GM18867 (cell line): ENCODE measurements around the gene TIMP4.
A peak's percentile ranks its signal among the peaks of the same experiment; 100 is the strongest.

ENCODE experiments used
- ATAC-seq: cut with Tn5 transposase; IDR thresholded peaks from one replicate; pipeline ENCODE4 v1.9.1; 2021; ENCODE audit warnings: mild to moderate bottlenecking, moderate library complexity; ENCODE audit not compliant: unreplicated experiment

Gene TIMP4

DNA sequence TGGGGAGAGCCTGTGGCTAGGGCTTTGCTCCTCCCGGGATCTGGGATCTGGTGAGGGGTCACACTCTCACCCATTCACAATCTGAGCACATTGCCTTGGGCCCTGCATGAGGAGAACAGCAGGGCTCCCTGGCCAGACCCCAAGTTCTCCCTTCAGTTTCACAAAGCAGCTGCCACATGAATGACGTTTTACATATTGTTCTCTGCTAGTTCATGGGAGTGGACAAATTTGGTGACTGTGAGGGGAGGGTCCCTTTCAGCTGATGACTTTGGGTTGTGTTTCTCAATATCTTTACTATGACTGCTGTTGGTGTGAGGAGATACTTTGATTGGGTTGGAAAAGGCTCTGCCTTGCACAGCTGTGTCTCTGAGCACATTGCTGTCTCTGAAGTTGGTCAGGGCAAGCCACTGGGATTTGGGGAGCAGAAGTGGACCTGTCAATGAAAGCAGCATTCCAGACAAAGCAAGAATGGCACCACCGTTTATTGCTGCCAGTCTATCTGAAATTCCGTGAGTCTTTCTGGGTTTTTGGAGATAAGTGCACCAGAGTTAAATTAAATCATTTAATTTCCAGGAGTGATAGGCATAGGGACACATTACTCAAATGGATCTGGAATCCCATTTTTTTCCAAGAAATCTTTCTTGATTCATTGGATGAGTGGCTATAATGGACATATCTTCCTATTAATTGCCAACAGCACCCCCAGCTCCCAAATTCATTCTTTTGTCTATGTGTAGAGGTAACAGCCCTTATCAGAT lies 10.3 kb downstream of the TIMP4 start:
- ATAC-seq = no peak

DNA sequence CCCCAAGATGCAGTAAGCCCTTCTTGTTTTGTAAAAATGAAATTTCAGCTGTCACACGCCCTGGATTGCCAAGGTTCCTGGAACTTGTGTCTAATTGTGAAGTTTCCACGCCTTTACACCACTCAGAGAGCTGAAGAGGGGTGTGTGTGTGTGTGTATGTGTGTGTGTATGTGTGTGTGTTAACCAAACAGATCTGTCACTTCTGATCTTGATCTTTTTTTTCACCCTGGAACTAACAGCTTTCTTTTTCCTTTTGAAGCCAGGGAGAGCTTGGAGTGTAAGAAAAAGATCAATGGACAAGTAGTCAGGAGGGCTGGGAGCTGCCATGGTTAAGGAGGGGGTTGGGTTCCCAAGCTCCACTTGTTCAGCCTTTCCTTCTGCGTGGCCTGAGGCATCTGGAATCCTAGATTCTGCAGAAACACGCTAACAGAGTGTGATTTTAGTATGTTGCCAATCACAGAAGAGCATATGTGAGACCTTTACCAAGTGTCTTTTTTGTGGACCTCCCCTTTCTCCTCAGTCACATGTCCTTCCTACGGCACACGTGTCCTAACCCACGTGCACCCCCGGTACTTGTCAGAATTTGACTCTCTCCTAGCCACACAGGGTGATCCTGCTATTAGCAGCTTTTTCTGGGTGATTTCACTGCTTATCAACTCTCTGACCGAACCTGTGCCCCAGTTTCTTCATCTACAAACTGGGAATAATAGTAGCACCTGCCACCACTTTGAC lies 11.5 kb downstream of the TIMP4 start:
- no peak for ATAC-seq

DNA sequence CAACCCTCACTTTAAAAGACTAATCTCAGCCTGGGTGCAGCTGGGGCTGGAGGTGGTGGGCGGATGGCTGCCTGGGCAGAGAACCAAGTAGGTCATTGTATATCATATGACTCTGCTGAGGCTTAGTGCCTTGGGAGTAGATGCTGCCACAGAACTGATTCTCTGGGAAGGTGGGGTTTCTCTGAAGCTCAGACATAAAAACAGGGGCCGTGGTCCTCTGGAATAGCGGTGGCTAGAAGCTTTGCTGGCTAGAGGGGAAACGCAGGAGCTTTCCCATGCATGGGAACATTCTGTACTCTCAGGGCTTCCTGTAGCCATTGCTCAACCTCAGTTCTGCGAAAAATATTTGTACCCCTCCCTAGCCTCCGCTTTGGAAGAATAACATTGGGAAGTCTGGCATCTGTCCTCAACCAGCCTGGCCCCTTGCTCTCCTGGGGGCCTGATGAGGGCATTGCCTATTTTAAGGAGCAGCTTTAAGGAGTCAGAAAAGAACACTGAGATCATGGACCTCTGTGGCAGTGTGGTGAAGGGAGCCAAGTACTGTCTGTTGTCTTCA lies 14.7 kb downstream of the TIMP4 start:
- ATAC-seq = no peak

DNA sequence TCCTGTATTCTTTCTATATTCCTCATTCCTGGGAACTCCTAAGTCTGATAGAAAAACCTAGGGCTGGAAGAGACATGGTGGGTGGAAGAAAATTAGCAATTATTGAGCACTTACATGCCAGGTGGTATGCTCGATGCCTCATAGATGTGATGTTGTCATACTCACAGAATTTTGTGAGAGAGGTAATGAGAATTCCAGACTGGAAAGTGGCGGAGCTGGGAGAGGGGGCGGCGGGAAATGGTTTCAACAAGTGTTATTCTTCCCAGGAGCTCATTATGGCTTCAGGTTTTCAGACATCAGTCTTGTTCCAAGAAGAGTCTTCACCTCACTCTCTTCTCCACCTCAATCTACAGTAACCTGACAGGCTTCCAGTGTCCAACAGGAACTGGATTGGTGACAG lies 16.2 kb downstream of the TIMP4 start:
- no peak for ATAC-seq

DNA sequence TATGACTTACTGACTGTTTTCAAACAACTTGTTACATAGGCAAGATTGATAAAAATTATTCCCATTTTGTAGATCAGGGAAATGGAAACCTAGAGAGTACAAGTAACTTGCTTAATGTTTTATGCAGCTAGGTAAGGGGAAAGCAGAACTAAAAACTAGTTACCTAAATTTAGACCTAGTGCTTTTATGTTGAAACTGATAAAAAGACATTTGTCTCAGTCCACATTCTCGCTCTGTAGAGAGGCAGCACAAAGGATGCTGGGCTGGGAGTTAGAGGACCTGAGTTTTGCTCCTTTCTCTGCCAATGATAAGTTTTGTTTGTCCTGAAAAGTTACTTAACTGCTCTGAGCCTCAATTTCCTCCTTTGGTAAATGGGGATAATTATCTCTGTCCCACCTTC lies 17.4 kb downstream of the TIMP4 start:
- ATAC-seq = peak; percentile 60

DNA sequence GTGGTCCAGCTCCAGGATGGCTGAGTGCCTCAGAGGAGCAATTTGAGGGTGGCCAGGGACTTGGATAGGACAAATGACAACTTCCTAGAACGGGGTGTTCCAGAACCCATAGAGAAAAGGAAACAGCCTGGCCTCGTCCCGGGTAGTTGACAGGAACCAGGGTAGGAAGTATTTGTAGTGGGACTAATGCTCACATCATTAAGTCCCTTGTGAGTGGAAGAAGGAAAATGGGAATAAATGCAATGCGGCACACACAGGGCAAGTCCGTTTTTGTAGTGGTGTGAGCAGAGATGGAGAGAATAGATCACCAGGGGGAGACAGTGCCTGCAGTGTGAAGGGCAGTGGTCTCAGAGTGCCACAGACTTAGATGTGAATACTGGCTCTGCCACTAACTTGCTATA lies 19.6 kb downstream of the TIMP4 start:
- ATAC-seq = no peak

DNA sequence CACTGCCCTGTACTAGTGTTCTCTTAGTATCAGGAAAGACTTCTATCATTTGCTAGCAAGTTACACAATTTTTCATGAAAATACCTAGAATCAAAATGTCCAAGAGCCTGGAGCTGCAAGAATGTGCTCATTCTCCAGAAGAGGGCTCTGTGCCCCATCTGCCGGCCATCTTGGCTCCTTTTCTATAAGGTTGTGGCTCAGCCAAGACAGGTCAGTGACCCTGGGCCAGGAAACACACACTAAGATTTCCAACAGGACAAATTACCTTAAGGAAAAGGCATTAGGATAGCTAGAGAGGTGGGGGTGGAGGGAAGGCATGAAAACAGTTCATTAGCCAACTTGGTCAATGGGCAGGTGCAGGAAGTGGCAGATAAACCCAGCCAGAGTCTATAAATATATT lies 20.7 kb downstream of the TIMP4 start:
- ATAC-seq = peak; percentile 50

DNA sequence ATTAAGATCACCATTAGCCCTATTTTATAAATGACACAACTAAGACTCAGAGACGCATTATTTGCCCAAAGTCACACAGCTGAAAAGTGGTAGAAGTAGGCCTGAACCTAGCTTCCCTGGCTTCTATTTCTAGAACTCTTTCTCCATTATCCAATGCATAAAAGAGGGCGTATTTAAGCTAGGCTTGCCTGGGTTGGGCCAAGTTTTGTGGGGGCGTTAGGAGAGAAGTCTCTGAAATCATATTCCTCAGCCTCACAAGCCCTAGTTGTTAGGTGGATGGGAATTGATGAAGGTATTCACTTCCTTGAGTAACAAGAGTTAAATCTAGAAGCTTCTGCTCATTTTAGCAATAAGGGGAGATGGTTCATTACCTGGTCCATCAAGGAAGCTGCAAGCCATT lies 22.3 kb downstream of the TIMP4 start:
- ATAC-seq = no peak

DNA sequence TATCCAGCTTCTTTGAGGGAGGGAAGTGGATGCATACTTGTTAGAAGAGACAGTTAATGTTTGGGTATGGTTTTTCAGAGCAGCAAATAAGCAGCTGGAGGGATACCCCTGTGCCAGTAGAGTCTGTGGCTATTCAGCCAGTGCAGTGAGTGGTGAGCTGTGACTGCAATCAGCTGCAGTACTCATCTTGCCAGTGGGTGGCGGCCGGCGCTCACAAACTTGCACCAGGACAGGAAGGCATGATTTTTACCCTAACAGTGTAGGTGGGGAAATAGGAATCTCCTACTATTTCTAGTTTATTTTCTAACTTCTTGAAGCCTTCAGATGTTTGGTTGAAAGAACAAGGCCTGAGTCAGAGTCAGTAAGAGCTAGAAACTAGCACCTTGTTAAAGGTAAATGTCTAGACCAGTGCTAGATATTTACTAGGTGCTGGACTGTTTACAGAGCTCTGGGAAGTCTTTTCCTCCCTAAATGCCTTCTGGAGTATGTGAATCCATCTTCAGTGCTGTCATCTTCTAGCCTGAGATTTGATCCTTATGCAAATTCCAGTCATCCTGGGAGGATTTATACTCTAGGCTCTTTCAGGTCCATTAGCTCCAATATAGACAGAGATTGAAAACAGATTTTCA lies 23.6 kb downstream of the TIMP4 start:
- peak; percentile 89 for ATAC-seq

DNA sequence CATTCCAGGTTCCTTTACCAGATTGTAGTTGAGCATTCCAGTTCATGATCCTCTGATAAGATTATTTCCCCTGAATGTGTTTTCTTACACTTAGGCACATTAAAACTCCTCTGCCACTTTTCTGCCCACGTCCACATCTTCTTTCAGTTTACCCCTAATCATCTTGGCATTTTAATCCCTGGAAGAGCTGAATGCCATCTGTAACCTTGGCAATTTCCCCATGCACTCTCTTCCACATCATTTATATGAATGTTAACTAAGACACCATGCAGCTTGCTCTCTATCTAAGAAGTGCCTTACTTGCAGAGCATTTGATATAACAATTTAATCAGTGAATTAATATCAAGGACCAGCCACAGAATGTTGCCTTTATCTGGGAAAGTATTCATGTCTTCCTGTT lies 25.8 kb downstream of the TIMP4 start:
- no peak for ATAC-seq

DNA sequence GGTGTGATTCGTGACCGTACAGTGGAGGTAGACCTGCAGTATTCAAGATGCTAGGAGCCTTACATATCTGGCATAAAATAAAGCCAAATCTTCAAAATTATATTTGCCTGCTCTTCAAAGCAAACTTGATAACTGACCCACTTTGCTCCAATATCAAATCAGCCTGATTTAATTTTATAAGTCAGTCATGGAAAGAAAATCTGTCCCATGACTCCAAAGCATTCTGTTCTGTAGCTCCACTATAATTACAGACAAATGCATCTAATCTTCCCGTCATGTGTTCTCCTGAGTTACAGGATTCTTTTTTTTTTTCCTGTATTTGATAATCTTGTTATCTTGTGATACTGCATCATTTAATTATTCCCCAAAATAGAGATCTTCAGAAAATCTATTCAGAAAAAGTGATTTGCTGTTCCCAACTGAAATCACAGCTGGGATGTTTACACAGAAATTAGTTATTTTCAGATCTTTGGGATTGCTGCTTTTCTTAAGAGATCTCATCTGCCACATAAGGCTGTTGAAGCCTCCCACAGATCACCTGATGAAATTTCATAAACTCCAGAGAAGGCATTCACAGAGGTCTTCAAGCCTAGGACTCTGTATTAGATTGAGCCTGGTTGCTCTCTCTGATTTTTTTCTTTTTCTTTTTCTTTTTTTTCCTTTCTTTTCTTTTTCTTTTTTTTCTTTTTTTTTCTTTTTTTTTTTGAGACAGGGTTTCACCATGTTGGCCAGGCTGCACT lies 27.2 kb downstream of the TIMP4 start:
- no peak for ATAC-seq

DNA sequence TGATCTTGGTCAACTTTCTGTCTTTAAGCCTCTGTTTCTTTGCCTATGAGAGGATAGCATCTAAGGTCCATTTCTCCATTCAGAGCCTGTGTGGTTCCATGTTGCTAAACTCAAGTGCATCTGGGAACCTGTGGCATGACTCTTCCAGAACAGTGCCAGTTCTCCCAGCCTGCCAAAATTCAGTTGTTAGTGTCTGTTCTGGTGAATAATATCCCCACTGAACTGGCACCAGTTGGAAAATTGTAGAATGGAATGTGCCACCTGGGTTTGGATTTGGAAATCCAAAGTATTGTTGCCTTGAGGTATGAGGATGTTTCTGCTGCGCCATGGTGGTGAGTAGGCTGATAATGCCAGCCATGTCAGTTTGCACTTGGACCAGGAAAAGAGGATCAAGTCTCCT lies 31.3 kb downstream of the TIMP4 start:
- no peak for ATAC-seq

DNA sequence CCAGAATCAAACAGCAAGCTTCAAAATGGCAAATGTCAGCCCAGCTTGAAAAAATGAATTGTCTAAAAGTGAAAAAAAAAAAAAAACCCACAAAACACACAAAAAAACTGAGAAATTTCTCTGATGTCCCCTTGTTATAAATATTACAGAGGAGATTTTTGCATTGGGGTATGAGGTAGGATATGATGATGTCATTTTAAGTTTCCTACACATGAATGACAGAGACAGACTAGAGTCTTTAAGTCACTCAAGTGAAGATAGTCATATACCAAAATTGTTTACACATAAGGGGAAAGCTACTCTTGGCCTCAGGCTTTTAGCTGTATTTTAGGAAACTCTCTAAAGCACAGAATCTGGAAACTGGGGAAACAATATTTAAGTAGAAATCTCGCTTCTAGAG lies 32.9 kb downstream of the TIMP4 start:
- ATAC-seq = no peak

DNA sequence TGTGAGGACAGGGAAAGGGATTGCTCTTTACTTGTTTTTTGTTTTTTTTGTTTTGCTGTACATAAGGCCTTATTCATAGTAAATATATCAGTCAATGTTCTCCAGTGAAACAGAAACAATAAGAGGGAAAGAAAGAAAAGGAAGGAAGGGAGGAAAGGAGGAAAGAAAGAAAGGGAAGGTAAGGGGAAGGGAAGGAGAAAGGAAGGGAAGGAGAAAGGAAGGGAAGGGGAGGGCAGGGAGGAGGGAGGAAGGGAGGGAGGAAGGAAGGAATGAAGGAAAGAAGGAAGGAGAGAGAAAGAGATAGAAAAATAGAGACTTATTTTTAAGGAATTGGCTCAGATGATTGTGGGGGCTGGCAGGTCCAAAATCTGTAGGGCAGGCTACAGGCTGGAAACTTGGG lies 37.2 kb downstream of the TIMP4 start:
- ATAC-seq = no peak

DNA sequence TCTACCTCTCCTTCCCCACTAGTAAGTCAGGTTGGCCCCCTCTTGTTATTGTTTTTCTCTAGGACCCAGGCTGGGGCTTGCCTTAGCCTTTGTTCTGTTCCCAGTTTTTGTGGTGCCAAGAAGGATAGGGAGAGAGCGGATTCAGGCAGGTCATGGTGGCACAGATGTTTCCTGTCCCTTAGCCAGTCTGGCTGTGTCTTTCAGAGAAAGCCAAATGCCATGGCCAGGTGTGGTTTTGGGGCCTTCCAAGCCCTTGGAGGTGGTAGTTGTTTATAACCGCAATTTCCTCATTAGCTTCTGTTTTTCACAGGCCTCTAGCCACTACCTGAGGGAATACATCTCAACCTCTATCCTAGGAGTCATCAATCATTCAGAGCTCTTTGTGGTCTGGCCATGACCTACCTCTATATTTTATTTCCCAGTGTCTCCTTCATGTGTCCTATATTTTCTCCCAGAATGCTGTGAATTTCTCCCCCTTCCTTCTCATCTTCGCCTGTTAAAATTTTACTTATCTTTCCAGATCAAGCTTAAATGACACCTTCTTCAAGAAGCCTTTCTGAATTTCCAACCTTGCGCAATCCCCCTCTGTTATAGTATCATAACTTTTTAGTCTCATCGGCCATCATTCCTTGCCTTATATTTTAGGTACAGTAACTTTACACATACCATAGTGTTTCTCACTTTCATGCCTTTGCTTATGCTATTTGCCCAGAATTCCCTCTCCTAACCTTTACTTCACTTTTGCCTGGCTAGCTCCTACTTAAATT lies 38.2 kb downstream of the TIMP4 start:
- no peak for ATAC-seq

DNA sequence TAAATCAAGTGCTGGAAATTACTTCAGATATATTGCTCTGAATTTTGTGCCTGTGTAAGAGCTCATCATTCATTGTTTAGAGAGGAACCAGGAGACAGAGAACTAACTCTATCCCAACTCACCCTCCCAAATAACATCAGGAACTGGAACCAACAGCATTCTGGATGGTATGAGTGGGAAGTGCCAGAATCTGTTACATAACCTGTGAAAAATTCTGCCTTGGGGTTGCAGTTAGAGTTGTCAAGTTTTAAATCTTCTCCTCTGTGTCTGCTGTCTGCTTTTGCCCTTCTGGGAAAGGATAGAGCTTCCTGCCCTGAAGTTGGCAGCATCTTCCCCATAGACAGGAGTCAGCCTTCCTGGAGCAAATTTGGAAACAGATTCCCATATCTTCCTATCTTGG lies 41.2 kb downstream of the TIMP4 start:
- no peak for ATAC-seq

DNA sequence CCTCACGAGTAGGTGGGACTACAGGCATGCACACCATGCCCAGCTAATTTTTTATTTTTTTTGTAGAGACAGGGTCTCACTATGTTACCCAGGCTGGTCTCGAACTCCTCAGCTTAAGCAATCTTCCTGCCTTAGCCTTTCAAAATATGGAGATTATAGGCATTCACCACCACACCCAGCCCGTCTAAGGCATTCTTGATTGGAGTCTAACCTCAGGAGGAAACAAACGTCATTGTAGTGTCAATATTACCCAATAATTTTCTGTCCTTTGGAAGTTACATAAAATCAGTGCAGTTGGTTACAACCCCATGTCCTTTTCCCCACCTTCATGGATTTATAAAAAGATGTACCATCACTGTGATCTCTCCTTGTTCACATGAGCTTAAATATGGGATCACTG lies 41.8 kb downstream of the TIMP4 start:
- no peak for ATAC-seq

DNA sequence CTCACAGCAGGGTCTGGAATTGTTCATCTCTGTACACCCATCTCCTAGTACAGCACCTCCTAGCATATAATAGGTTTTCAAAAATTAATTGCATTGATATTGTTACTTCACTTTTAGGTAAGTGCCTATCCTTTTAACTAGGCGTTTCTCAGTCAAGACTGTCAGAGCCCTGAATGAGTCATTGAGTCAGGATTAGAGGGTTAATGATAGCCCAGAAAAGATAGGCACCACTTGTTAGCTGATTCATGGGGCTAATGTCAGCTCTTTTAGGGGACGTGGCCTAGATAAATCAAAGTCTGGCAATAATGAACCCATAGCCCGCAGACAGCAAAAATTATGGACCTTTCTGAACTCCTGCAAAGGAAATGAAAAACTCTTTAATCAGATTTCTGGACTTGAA lies 42.9 kb downstream of the TIMP4 start:
- no peak for ATAC-seq

DNA sequence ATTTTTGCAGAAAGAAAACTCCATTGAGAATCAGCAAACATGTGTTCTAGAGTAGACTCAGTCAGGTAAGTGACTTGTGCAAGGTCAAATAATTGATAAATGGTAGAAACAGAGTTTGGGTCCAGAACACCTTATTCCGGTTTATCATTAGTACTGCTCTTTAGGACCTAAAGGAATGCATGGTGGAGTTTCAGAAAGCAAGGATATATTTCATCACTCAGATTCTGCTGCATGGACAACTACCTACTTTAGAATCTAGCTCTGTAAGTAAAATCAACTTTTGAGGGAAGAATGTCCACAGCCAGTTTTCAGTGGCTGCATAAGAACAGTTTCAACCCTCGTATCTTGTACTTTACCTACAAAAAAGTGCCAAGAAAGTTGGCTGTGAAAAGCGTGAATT lies 43.6 kb downstream of the TIMP4 start:
- ATAC-seq = no peak

DNA sequence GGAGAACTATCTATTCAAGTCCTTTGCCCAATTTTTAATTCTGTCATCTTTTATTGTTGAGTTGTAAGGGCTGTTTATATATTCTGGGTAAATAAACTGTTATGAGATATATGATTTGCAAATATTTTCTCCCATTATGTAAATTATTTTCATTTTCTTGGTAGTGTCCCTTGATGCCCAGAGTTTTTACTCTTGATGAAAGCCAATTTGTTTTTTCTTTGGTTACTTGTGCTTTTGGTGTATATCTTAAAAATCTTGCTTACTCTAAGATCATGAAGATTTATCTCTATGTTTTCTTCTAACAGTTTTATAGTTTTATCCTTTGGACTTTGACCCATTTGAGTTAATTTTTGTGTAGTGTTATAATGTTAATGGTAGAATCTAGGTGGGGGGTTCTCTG lies 44.5 kb downstream of the TIMP4 start:
- no peak for ATAC-seq
